22Rv1 (cell line): ENCODE measurements around the gene AGBL1.

Experiments used
- H3K27ac ChIP-seq: fragments of 450-650 bp; 2 replicates; pipeline ENCODE4 v1.5.1; 2017
- CTCF ChIP-seq: fragments of 450-650 bp; IDR thresholded peaks from 2 replicates; pipeline ENCODE4 v1.5.1; 2017; ENCODE audit warnings: mild to moderate bottlenecking
- ZFX ChIP-seq: fragments of 450-650 bp; IDR thresholded peaks from 2 replicates; pipeline ENCODE4 v1.6.1; 2017; ENCODE audit warnings: antibody characterized with exemption, borderline replicate concordance

The AGBL1 gene

GRCh38 chr15:86392296-86392695, 312.6 kb downstream of the AGBL1 start:
- H3K27ac ChIP-seq: no peak overlapping the region
- TF ChIP-seq CTCF (no peak), ZFX (no peak)

- TF ChIP-seq ZFX: no peak
- no peak for TF ChIP-seq CTCF
- no peak overlapping the region for H3K27ac ChIP-seq
Measured at GRCh38 chr15:86392874-86393273, 313.2 kb downstream of the AGBL1 start.

GRCh38 chr15:86394866-86395265, 315.2 kb downstream of the AGBL1 start:
- no peak overlapping the region for H3K27ac ChIP-seq

GRCh38 chr15:86399041-86399954, 319.6 kb downstream of the AGBL1 start:
- H3K27ac ChIP-seq: no peak overlapping the region
- no peak for TF ChIP-seq CTCF
- no peak for TF ChIP-seq ZFX

More at GRCh38 chr15:86394866-86395265, 315.2 kb downstream of the AGBL1 start:
- no peak for TF ChIP-seq ZFX
- TF ChIP-seq CTCF: no peak

- H3K27ac ChIP-seq: no peak overlapping the region
- TF ChIP-seq ZFX (no peak), CTCF (no peak)
Measured at GRCh38 chr15:86403221-86403620, 323.6 kb downstream of the AGBL1 start.

GRCh38 chr15:86403914-86404583, 324.4 kb downstream of the AGBL1 start:
- no peak overlapping the region for H3K27ac ChIP-seq
- TF ChIP-seq CTCF: no peak
- TF ChIP-seq ZFX: no peak

- TF ChIP-seq ZFX: no peak
Measured at GRCh38 chr15:86408261-86408660, 328.6 kb downstream of the AGBL1 start.

More at GRCh38 chr15:86408261-86408660, 328.6 kb downstream of the AGBL1 start:
- H3K27ac ChIP-seq: no peak overlapping the region
